GM12873 (cell line): ENCODE data around the gene TUBA8.

ENCODE experiments used
- TF ChIP-seq, protein P1 (sequence below): IDR thresholded peaks from 2 replicates; pipeline ENCODE4 v1.5.1; 2012; ENCODE audit warnings: low read depth, mild to moderate bottlenecking, moderate library complexity, low read length, control low read depth; ENCODE audit not compliant: insufficient read depth; ENCODE audit errors: missing control alignments

Gene TUBA8

DNA sequence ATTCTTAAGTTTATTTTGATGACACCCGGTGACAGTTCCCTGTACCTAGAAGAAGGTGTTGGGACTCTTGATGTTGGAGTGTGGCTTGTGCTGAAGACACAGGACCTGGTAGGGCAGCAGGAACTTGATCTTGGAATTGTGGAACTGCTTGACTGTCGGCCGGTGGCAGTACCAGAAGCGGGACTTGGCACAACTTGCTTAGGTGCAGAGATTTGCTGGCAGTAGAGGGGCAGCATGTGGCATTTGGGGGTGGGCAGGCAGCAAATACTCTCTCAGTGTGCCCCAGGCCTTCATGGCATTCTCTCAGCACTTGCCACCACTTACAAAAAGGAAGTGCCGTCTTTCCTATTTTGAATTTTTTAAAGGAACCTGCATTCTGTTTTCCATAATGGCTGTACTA lies 29.2 kb upstream of the TUBA8 start:
- TF ChIP-seq, protein P1, sequence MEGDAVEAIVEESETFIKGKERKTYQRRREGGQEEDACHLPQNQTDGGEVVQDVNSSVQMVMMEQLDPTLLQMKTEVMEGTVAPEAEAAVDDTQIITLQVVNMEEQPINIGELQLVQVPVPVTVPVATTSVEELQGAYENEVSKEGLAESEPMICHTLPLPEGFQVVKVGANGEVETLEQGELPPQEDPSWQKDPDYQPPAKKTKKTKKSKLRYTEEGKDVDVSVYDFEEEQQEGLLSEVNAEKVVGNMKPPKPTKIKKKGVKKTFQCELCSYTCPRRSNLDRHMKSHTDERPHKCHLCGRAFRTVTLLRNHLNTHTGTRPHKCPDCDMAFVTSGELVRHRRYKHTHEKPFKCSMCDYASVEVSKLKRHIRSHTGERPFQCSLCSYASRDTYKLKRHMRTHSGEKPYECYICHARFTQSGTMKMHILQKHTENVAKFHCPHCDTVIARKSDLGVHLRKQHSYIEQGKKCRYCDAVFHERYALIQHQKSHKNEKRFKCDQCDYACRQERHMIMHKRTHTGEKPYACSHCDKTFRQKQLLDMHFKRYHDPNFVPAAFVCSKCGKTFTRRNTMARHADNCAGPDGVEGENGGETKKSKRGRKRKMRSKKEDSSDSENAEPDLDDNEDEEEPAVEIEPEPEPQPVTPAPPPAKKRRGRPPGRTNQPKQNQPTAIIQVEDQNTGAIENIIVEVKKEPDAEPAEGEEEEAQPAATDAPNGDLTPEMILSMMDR: no peak

DNA sequence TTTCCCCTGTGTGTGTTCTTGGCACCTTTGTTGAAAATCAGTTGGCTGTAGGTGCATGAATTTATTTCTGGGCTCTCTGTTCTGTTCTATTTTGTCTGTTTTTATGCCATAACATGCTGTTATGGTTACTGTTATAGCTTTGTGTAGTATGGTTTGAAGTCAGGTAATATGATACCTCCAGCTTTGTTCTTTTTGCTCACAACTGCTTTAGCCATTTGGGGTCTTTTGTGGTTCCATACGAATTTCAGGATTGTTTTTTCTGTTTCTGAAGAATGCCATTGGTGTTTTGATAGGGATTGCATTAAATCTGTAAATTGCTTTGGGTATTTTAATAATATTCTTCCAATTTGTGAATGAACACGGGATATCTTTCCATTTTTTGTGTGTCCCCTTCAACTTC lies 28.1 kb upstream of the TUBA8 start:
- TF ChIP-seq, protein P1: no peak

DNA sequence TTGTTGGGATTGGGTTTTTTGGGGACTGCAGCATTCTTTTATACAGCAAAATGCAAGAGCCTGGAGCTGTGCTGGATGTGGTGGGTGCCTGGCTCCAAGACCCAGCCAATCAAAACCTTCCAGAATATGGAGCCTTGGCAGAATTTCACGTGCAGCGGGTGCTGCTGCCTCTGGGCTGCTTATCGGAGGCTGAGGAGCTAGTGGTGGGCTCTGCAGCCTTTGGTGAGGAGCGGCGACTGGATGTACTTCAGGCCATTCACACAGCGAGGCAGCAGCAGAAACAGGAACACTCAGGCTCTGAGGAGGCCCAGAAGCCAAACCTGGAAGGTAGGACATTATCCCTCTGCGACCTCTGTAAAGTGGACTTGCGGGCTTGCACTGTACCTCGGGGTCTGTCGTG lies 27.2 kb upstream of the TUBA8 start:
- TF ChIP-seq, protein P1: no peak

DNA sequence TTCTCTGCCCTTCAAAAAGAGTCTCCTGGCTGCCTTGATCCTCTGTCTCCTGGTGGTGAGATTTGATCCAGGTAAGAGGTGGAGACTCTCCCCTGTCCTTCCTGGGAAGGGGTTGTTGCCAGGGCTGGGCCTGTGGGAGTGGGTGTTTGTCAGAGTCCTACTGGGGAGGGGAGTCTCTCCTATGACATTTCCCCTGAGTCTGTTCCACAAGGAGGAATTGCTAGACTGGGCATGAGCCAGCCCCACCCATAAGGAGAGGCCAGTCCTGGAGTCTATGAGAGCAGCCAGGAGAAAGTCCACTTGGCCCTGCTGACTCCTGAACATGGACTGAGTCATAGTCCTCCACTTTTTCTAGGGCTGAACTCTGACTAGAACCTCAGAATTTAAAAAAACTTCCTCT lies 25.4 kb upstream of the TUBA8 start:
- TF ChIP-seq, protein P1: no peak

DNA sequence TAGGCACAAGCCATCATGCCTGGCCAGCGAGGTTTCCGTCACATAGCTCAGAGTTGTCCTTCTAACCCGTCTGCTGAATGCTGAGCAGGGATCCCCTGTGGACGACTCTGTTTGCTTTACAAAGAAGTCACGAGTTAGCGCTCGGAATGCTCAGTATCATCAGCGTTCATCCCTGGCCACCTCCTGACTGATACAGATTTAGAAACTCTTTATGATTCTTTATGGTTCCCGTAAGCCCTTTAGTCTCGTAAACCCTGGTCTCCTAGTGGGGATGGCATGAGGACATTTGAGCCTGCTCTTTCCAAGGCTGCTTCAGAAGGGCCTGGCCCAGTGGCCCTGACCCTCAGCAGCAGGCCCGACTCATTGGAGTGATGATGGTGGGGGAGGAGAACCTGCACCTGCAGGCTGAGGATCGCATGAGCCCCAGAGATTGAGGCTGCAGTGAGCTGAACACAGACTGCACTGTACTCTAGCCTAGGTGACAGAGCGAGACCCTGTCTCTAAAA lies 23.2 kb upstream of the TUBA8 start:
- TF ChIP-seq, protein P1: no peak

DNA sequence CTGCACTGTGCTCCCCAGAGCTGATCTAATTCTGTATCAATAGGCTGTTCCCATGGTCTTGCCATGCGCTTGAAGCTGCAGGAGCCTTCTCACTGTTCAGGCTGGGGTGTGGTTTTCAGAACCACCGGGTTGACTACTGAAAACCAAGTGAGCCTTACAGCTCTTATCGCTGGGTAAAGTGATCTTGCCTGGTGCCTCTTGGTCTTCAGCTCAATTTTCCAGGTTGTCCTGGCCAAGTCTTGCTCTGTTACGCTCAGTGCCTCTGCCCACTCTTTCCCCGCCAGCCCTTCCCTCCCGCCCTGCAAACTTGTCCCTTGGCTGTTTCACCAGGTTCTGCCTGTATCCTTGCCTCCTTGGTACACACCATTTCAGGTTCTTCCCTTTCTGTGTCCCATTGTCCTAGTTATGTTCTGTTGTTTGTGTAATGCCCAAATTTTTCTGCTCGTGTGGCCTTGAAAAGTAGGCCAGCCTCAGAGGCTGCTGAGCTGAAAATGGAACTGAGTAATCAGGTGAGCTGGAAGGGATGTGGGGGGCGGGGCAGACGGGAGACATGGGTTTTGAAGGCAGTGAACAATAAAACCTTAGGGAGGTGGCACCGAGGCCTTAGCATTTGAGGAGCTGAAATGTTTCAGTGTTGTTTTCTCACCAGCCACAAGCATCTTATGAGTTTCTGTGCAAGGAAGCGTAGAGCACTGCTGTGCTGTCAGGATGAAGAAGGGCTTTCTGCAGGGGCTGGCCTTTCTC lies 21.6 kb upstream of the TUBA8 start:
- TF ChIP-seq, protein P1: no peak

DNA sequence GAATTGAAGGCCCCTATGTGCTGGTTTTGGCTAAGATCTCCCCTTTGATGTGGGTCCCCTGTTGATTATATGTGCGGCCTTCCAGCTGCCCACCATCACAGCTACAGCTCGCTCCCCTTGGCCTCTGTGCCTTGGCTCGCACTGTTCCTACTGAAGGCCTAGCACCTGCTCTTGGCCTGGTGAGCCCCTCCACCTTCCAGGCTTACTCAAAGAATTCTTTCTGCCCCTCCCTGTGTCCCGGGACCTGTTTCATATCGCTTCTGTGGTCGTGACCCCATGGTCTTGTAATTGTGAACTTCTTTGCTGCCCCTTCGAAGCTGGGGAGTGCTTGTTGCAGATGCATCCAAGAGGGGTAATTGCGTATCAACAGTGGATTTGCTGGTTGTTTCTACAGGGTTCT lies 20.3 kb upstream of the TUBA8 start:
- TF ChIP-seq, protein P1: no peak
